ENCODE results near the gene RRM1.

Gene RRM1

DNA sequence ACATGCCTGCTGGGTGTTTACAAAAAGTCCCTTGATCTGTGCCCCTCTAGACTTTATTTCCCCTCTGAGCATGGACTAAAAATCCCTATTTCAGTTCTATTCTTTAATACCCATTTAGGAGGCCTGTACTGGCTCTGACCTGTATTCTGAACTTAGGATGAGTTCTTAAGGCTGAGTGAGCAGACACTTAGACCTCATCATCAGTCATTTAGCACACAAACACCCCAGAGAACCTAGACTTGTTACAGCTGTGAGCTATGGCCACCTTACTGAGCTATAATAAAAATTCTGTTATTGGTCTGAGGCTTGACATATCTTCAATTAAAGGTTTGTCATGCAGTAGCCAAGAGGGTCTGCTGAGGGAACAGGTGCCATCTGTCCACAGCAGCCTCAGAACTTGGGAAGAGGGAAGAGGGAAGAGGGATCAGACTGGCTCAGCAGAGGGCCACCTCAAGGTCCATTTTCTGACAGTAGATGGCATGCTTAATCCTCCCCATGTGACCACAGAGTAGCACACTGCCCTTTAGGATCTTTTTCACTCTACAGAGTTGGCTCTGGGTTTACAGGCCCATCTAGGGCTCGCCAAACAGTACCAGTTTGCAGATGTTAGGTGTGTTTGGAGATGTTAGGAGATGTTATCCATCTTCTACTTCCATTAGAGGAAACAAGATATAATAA, 30.2 kb upstream of the RRM1 start:
- Histone ChIP-seq H3K9ac (ENCODE audit: low read depth, low read length) (no peak overlapping the region), H3K27me3 (ENCODE audit: control insufficient read depth, insufficient read depth, low read length) (no peaks in the 10 kb centered on the region), H3K9me3 (replicated peaks; ENCODE audit: low read length) (no peaks in the 10 kb centered on the region), H3K4me1 (ENCODE audit: control insufficient read depth, insufficient read depth, low read length) (peaks cover 8% of the 10 kb centered on the region), H3K4me2 (ENCODE audit: low read length) (no peak overlapping the region), H3K4me3 (ENCODE audit: low read length) (no peak overlapping the region), H3K36me3 (ENCODE audit: insufficient read depth, low read length) (peaks cover 3% of the 10 kb centered on the region)

DNA sequence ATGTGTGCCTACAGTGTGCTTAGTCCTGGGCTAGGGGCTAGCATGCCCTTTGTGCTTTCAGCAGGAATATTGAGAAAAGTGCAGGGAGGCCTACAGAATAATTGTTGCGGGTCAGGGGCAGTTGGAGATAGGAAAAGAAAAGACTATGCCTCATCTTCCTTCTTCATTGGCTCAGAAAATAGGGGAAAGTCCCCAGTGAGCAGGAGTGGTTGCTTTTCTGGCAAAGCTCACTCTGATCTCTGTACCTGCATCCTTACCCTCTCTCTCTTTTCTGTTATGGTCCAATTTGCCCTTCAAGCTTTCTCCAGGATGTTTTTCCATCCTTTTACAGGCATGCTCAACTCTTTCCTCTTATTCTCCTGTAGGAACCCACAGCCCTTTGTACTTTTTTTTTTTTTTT, 29.5 kb upstream of the RRM1 start:
- no peaks in the 10 kb centered on the region for H3K9me3 ChIP-seq (replicated peaks; ENCODE audit: low read length)
- H3K27me3 ChIP-seq (ENCODE audit: control insufficient read depth, insufficient read depth, low read length) = no peaks in the 10 kb centered on the region
- peaks cover 8% of the 10 kb centered on the region for H3K4me1 ChIP-seq (ENCODE audit: control insufficient read depth, insufficient read depth, low read length)
- H3K36me3 ChIP-seq (ENCODE audit: insufficient read depth, low read length) = no peaks in the 10 kb centered on the region
- H3K9ac ChIP-seq (ENCODE audit: low read depth, low read length) = no peak overlapping the region
- H3K4me3 ChIP-seq (ENCODE audit: low read length) = no peak overlapping the region
- no peak overlapping the region for H3K4me2 ChIP-seq (ENCODE audit: low read length)

DNA sequence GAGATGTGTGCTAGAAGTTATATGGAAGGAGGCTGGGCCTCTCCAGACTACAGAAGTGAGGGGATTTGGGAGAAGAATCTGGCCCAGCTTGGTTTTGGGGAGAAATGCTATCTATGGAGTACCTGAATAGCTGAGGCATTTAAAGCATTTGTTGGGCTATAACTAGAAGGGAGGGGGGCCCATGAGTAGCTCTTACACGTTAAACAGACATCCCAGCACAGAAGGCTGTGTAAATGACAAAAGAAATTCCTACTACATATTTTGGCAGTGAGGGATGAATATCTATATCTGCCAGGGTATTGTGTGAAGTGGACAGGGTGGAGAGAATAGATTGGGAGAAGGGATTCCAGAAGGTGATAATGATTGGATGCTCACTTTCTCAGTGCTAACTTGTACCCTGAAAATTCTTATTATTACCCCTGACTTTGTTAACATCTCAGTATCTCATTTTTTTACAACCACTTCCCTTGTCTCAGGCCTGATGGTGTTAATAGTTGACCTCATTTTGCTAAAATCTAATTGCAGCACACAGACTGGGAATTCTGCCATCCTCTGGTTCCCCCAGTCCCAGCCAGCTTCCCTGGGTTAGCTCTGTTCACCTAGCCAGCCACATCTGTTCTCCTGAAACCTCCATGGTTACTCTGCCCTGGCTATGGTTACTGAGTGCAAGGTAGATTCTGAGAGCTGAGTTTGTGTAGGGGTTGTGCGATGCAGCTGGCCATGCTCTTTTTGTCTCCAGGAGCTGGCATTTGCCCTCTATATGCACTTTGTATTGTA, 28.8 kb upstream of the RRM1 start:
- Histone ChIP-seq H3K36me3 (ENCODE audit: insufficient read depth, low read length) (no peaks in the 10 kb centered on the region), H3K4me3 (ENCODE audit: low read length) (no peak overlapping the region), H3K4me2 (ENCODE audit: low read length) (no peak overlapping the region), H3K27me3 (ENCODE audit: control insufficient read depth, insufficient read depth, low read length) (no peaks in the 10 kb centered on the region), H3K9me3 (replicated peaks; ENCODE audit: low read length) (no peaks in the 10 kb centered on the region), H3K9ac (ENCODE audit: low read depth, low read length) (no peak overlapping the region), H3K4me1 (ENCODE audit: control insufficient read depth, insufficient read depth, low read length) (peaks cover 8% of the 10 kb centered on the region)

DNA sequence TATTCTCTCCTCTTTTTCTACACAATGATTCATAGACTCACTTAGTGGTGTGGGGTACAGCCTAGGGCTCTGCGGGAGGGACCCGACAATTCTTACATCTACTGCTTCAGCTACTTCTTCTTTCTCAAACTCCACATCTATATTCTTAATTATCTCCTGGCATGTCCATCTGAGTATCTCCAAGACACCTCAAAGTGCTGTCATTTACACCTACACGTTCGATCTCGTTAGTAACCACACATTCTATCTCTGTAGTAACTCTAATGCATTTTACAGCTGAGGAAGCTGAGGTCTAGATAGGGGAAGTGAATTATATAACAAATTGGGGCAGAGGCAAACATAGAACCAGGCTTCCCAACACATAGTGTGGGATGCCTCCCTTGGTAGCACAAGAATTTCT, 27.7 kb upstream of the RRM1 start:
- H3K4me2 ChIP-seq (ENCODE audit: low read length) = no peak overlapping the region
- H3K27me3 ChIP-seq (ENCODE audit: control insufficient read depth, insufficient read depth, low read length) = no peaks in the 10 kb centered on the region
- H3K9me3 ChIP-seq (replicated peaks; ENCODE audit: low read length) = no peaks in the 10 kb centered on the region
- H3K9ac ChIP-seq (ENCODE audit: low read depth, low read length) = no peak overlapping the region
- H3K36me3 ChIP-seq (ENCODE audit: insufficient read depth, low read length) = no peaks in the 10 kb centered on the region
- H3K4me3 ChIP-seq (ENCODE audit: low read length) = no peak overlapping the region
- H3K4me1 ChIP-seq (ENCODE audit: control insufficient read depth, insufficient read depth, low read length) = peaks cover 8% of the 10 kb centered on the region

DNA sequence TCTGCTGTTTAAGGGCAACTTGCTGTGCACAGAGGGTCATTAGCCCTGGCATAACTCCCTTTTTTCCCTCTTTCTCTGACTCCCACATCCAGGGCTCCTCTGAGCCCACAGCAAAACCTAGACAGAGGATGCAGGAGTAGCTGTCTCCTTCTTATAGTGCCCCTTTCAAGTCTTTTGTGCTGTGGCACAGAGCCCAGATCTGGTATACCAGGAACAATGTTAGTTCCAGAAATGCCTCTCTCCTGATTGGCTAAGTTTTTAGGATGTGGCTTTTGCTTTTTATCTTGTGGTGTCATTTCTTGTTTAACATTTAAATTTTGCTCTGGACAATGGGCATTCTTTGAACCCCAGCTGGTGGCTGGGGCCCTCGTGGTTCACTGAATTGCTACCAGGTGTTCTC, 25.6 kb upstream of the RRM1 start:
- H3K4me3 ChIP-seq (ENCODE audit: low read length) = no peak overlapping the region

DNA sequence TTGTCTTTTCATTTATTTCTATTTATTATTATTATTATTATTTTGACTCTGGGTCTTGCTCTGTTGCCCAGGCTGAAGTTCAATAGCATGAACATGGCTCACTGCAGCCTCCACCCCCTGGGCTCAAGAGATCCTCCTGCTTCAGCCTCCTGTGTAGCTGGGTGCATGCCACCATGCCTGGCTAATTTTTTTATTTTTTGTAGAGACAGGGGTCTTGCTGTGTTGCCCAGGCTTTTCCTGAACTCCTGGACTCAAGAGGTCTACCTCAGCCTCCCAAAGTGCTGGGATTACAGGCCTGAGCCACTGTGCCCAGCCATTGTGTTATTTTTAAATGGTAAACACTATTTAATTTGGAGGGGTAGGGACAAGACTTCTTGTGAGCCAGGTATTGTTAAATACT, 23.3 kb upstream of the RRM1 start:
- H3K27me3 ChIP-seq (ENCODE audit: control insufficient read depth, insufficient read depth, low read length) = no peaks in the 10 kb centered on the region

More for the DNA sequence above, 25.6 kb upstream of the RRM1 start:
- peaks cover under 1% of the 10 kb centered on the region for H3K4me1 ChIP-seq (ENCODE audit: control insufficient read depth, insufficient read depth, low read length)
- H3K27me3 ChIP-seq (ENCODE audit: control insufficient read depth, insufficient read depth, low read length) = no peaks in the 10 kb centered on the region
- H3K36me3 ChIP-seq (ENCODE audit: insufficient read depth, low read length) = no peaks in the 10 kb centered on the region
- no peaks in the 10 kb centered on the region for H3K9me3 ChIP-seq (replicated peaks; ENCODE audit: low read length)
- H3K9ac ChIP-seq (ENCODE audit: low read depth, low read length) = no peak overlapping the region
- no peak overlapping the region for H3K4me2 ChIP-seq (ENCODE audit: low read length)

DNA sequence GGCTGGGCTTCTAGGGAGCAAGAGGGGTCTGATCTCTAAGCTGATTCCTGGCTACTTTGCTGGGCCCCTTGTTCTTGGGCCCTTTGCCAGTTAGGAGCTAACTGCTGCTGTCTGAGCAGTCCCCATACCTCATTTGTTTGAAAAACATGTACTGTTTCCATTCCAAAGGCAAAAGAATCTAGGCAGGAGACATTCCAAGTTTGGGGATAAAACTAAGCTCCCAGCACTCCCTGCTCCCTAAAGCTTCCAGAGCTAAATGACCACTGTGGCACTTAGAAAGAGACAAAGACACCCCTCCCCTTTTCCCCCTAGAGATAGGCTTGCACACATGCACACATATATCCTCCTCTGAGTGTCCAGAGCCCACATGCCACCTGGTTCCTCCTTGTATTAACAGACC, 22.7 kb upstream of the RRM1 start:
- Histone ChIP-seq H3K4me1 (ENCODE audit: control insufficient read depth, insufficient read depth, low read length) (no peaks in the 10 kb centered on the region), H3K4me3 (ENCODE audit: low read length) (no peak overlapping the region), H3K27me3 (ENCODE audit: control insufficient read depth, insufficient read depth, low read length) (no peaks in the 10 kb centered on the region)

More for the DNA sequence above, 23.3 kb upstream of the RRM1 start:
- no peaks in the 10 kb centered on the region for H3K4me1 ChIP-seq (ENCODE audit: control insufficient read depth, insufficient read depth, low read length)
- no peaks in the 10 kb centered on the region for H3K9me3 ChIP-seq (replicated peaks; ENCODE audit: low read length)
- H3K4me3 ChIP-seq (ENCODE audit: low read length) = no peak overlapping the region
- no peak overlapping the region for H3K9ac ChIP-seq (ENCODE audit: low read depth, low read length)
- no peaks in the 10 kb centered on the region for H3K36me3 ChIP-seq (ENCODE audit: insufficient read depth, low read length)
- H3K4me2 ChIP-seq (ENCODE audit: low read length) = no peak overlapping the region

DNA sequence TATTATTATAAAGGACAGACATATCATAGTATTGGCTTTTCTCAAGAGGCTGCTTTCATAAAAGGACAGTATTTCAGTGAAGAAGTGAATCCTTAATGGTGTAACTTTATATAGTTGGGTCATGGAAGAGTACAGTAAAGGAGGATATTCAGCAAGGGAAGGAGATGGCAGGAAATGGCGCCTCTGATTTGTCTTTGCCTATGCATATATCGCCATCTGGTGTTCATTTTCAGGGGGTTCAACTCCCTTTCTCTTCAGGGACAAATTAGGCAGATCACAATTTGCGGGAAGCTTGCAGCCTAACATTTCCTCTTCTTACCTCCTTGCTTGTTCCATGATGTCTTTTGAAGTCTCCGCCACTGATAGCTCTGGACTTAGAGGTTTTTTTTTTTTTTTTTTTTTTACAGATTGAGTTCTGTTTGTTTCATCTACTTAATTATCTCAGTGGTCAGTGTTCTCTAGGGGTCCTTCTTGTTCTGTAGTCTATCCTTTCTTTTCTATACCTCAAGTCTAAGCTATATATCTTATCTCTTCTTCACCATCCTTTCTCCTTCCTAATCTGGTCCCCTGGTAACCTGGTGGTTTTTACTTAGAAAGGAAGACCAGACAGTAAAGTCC, 21.8 kb upstream of the RRM1 start:
- no peaks in the 10 kb centered on the region for H3K4me1 ChIP-seq (ENCODE audit: control insufficient read depth, insufficient read depth, low read length)
- no peaks in the 10 kb centered on the region for H3K36me3 ChIP-seq (ENCODE audit: insufficient read depth, low read length)
- no peak overlapping the region for H3K4me3 ChIP-seq (ENCODE audit: low read length)
- H3K4me2 ChIP-seq (ENCODE audit: low read length) = no peak overlapping the region
- H3K27me3 ChIP-seq (ENCODE audit: control insufficient read depth, insufficient read depth, low read length) = no peaks in the 10 kb centered on the region
- H3K9me3 ChIP-seq (replicated peaks; ENCODE audit: low read length) = no peaks in the 10 kb centered on the region
- no peak overlapping the region for H3K9ac ChIP-seq (ENCODE audit: low read depth, low read length)

More for the DNA sequence above, 22.7 kb upstream of the RRM1 start:
- Histone ChIP-seq H3K36me3 (ENCODE audit: insufficient read depth, low read length) (no peaks in the 10 kb centered on the region), H3K9me3 (replicated peaks; ENCODE audit: low read length) (no peaks in the 10 kb centered on the region), H3K9ac (ENCODE audit: low read depth, low read length) (no peak overlapping the region), H3K4me2 (ENCODE audit: low read length) (no peak overlapping the region)

DNA sequence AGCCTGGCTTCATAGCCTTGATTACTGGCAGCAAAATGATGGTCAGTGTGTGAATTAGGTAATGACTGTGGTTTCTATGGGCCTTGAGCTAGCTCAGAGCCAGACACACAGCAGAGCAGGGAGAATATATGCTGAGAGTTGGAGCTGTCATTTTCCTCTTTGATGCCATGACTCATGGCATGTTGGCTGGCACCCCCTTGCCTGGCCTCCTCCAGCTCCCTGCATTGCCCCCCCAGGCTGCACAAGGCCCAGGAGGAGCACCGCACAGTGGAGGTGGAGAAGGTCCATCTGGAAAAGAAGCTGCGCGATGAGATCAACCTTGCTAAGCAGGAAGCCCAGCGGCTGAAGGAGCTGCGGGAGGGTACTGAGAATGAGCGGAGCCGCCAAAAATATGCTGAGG, 20.3 kb upstream of the RRM1 start:
- no peak overlapping the region for H3K4me3 ChIP-seq (ENCODE audit: low read length)
- no peaks in the 10 kb centered on the region for H3K4me1 ChIP-seq (ENCODE audit: control insufficient read depth, insufficient read depth, low read length)
- H3K9ac ChIP-seq (ENCODE audit: low read depth, low read length) = no peak overlapping the region
- H3K9me3 ChIP-seq (replicated peaks; ENCODE audit: low read length) = no peaks in the 10 kb centered on the region
- no peaks in the 10 kb centered on the region for H3K27me3 ChIP-seq (ENCODE audit: control insufficient read depth, insufficient read depth, low read length)
- H3K4me2 ChIP-seq (ENCODE audit: low read length) = no peak overlapping the region
- H3K36me3 ChIP-seq (ENCODE audit: insufficient read depth, low read length) = no peaks in the 10 kb centered on the region

DNA sequence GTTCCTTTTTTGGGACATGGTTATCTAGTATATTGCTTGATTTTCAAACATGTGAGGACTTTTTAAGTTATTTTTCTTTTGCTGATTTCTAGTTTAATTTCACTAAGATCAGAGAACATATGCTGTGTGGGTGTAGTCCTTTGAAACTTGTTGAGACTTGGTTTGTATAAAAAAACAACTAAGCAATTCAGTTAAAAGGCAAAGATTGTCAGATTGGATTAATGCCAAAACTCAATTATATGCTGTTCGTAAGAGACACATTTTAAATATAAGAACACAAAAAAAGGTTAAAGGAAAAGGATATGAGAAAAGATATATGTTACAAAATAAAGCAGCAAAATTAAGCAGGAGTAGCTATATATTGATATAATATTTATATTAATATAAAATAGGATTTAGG, 17.8 kb upstream of the RRM1 start:
- Histone ChIP-seq H3K9me3 (replicated peaks; ENCODE audit: low read length) (no peaks in the 10 kb centered on the region), H3K4me3 (ENCODE audit: low read length) (no peak overlapping the region), H3K27me3 (ENCODE audit: control insufficient read depth, insufficient read depth, low read length) (no peaks in the 10 kb centered on the region), H3K36me3 (ENCODE audit: insufficient read depth, low read length) (no peaks in the 10 kb centered on the region), H3K4me2 (ENCODE audit: low read length) (no peak overlapping the region), H3K4me1 (ENCODE audit: control insufficient read depth, insufficient read depth, low read length) (no peaks in the 10 kb centered on the region), H3K9ac (ENCODE audit: low read depth, low read length) (no peak overlapping the region)

DNA sequence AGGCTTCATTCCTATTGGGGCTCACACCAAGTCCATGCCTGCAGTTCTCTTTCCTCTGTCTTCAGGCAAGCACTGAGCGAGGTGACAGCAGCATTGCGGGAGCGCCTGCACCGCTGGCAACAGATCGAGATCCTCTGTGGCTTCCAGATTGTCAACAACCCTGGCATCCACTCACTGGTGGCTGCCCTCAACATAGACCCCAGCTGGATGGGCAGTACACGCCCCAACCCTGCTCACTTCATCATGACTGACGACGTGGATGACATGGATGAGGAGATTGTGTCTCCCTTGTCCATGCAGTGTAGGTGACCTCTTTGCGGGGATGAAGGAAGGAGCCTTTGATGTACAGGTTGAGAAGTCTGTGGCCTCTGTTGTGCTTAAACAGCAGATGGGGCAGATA, 11.4 kb upstream of the RRM1 start:
- Histone ChIP-seq H3K9ac (ENCODE audit: low read depth, low read length) (no peak overlapping the region), H3K4me2 (ENCODE audit: low read length) (no peak overlapping the region), H3K4me3 (ENCODE audit: low read length) (no peak overlapping the region), H3K27me3 (ENCODE audit: control insufficient read depth, insufficient read depth, low read length) (no peaks in the 10 kb centered on the region), H3K9me3 (replicated peaks; ENCODE audit: low read length) (no peaks in the 10 kb centered on the region), H3K4me1 (ENCODE audit: control insufficient read depth, insufficient read depth, low read length) (no peaks in the 10 kb centered on the region), H3K36me3 (ENCODE audit: insufficient read depth, low read length) (peaks cover 6% of the 10 kb centered on the region)

Data from skeletal muscle satellite cell (primary cell).